ENCODE measurements around the gene PTCD3. TPM values are rescaled to one million over a fixed set of nuclear protein-coding genes. Genes with fewer than 3 reads are reported as not detected.

Gene PTCD3
- total RNA-seq, 1 experiment from 2014 or later, result 180 TPM

DNA sequence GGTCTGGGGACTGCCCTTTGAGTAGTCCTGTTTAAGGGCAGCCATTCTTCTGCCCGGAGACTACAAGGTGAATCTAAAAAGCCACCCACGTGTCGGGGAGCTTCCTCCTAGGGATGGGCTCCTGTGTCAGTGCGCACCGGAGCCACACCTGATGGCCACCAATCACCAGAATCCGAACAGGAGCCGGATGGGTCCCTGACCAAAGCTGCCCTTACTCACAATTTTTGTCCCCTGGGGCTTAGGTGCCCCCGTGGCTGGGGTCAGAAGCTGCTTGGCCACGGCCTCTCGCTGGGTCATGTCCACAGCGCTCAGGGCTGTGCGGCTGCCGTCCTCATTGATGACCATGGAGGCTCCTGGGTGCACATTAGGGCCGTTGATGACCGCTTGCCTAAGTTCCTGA, 31.2 kb upstream of the PTCD3 start:
- Histone ChIP-seq H3K9ac (ENCODE audit: extremely low read depth, insufficient read length, low read length) (no peak overlapping the region), H3K4me1 (ENCODE audit: insufficient read depth, low read length) (no peaks in the 10 kb centered on the region), H4K20me1 (ENCODE audit: control insufficient read depth, insufficient read depth, insufficient read length) (no peaks in the 10 kb centered on the region), H3K79me1 (ENCODE audit: insufficient read depth, low read depth, low read length, poor library complexity, severe bottlenecking) (no peaks in the 10 kb centered on the region), H3K56ac (ENCODE audit: insufficient read length, low read depth, low read length) (no peak overlapping the region), H3K23me2 (ENCODE audit: insufficient read length, low read depth, low read length, poor library complexity, severe bottlenecking) (no peaks in the 10 kb centered on the region), H3K79me2 (ENCODE audit: insufficient read depth, low read length) (no peaks in the 10 kb centered on the region), H4K5ac (ENCODE audit: insufficient read length, low read depth, low read length) (no peak overlapping the region), H2BK12ac (ENCODE audit: insufficient read length, low read depth, low read length) (no peak overlapping the region), H3K9me3 (ENCODE audit: control insufficient read depth, low read depth, low read length) (no peaks in the 10 kb centered on the region), H3K18ac (ENCODE audit: insufficient read length, low read depth, low read length) (no peak overlapping the region), H3K14ac (ENCODE audit: insufficient read depth, low read length) (no peak overlapping the region), H3T11ph (ENCODE audit: low read length) (no peak overlapping the region), H2BK120ac (ENCODE audit: low read depth, low read length, poor library complexity, severe bottlenecking) (no peak overlapping the region), H2BK15ac (ENCODE audit: low read depth, low read length) (no peak overlapping the region), H2BK20ac (ENCODE audit: low read depth, low read length, poor library complexity, severe bottlenecking) (no peak overlapping the region), H3K4ac (ENCODE audit: low read depth, low read length) (no peak overlapping the region), H2AFZ (ENCODE audit: low read length) (no peak overlapping the region), H3K27me3 (ENCODE audit: insufficient read depth, low read length) (no peaks in the 10 kb centered on the region), H2AK5ac (ENCODE audit: insufficient read length, low read length) (no peak overlapping the region), H3K4me2 (ENCODE audit: insufficient read depth, insufficient read length, low read length) (no peak overlapping the region), H3K27ac (ENCODE audit: insufficient read length, low read depth, low read length) (no peak overlapping the region), H3K23ac (ENCODE audit: insufficient read length, low read depth, low read length) (no peak overlapping the region), H4K8ac (replicated peaks; ENCODE audit: insufficient read length, low read depth, low read length) (no peak overlapping the region), H2BK5ac (ENCODE audit: insufficient read length, low read length) (no peak overlapping the region), H4K91ac (ENCODE audit: insufficient read length, low read depth, low read length) (no peak overlapping the region)
- Mint-ChIP-seq H3K4me1 (no peaks in the 10 kb centered on the region), H3K27me3 (ENCODE audit: low read depth) (no peaks in the 10 kb centered on the region), H3K36me3 (ENCODE audit: insufficient read depth in 1 of 3, low read depth in 3 of 3) (peaks cover 62 to 94% (median 86%) of the 10 kb centered on the region in 3 experiments; a peak in 6 of 7 replicates), H3K4me3 (no peak overlapping the region), H3K27ac (no peak overlapping the region), H3K9me3 (peaks cover 0 to 3% of the 10 kb centered on the region in 2 experiments; a peak in 1 of 5 replicates)
- DNase-seq, result no peak
- no peak for TF ChIP-seq CTCF (conservative IDR thresholded peaks at IDR 0.05)
- WGBS (ENCODE audit: extremely low coverage, insufficient read length, low lambda C conversion rate), result no CpG with 5 or more reads among the region's 15 CpGs

Measured in H9 (cell line).